Measurements from ENCODE around the gene SMTNL2. TPM values are rescaled to one million over a fixed set of nuclear protein-coding genes. Genes with fewer than 3 reads are reported as not detected.
"Not testable (repeated sequence)": the region's sequence is repeated elsewhere in the genome, so short reads cannot be mapped to it uniquely, and the experiment has no call there.

Gene SMTNL2
- total and polyA plus RNA-seq, 5 donors from 2014 or later: not detected

GRCh38 chr17:4598776-4599504 lies 14.6 kb downstream of the SMTNL2 start:
- H3K27ac ChIP-seq (ENCODE audit: insufficient read depth, low read length, poor library complexity, severe bottlenecking): no peak overlapping the region
- H3K4me1 ChIP-seq (ENCODE audit: control insufficient read depth, insufficient read depth, low read length, poor library complexity, severe bottlenecking): no peaks in the 10 kb centered on the region
- Mint-ChIP-seq H3K4me3 (no peak overlapping the region), H3K9me3 (no peaks in the 10 kb centered on the region), H3K4me1 (peaks cover 0 to 4% (median 0%) of the 10 kb centered on the region in 4 donors), H3K36me3 (no peaks in the 10 kb centered on the region), H3K27me3 (no peaks in the 10 kb centered on the region), H3K27ac (no peak overlapping the region)
- no peaks in the 10 kb centered on the region for H3K9me3 ChIP-seq (ENCODE audit: control insufficient read depth in 2 of 2, low read length in 2 of 2)
- DNase-seq (no peak), ATAC-seq (ENCODE audit: low read depth in 2 of 2) (no peak)
- no peak overlapping the region for H3K4me3 ChIP-seq (ENCODE audit: low read depth, low read length)
- H3K36me3 ChIP-seq (ENCODE audit: control insufficient read depth, insufficient read depth, low read length): no peaks in the 10 kb centered on the region
- no peaks in the 10 kb centered on the region for H3K27me3 ChIP-seq (ENCODE audit: control insufficient read depth, insufficient read depth, low read length)

- no peaks in the 10 kb centered on the region for H3K36me3 Mint-ChIP-seq
- no peaks in the 10 kb centered on the region for H3K9me3 ChIP-seq (ENCODE audit: control insufficient read depth in 2 of 2, low read length in 2 of 2)
- H3K9me3 Mint-ChIP-seq: no peaks in the 10 kb centered on the region
- no peaks in the 10 kb centered on the region for H3K4me1 ChIP-seq (ENCODE audit: control insufficient read depth, insufficient read depth, low read length, poor library complexity, severe bottlenecking)
- H3K4me1 Mint-ChIP-seq: peaks cover 0 to 4% (median 0%) of the 10 kb centered on the region in 4 donors
- ATAC-seq (ENCODE audit: low read depth in 2 of 2) (no peak), DNase-seq (no peak)
- H3K27ac Mint-ChIP-seq: no peak overlapping the region
- H3K27ac ChIP-seq (ENCODE audit: insufficient read depth, low read length, poor library complexity, severe bottlenecking): no peak overlapping the region
- H3K4me3 ChIP-seq (ENCODE audit: low read depth, low read length): no peak overlapping the region
- H3K27me3 Mint-ChIP-seq: no peaks in the 10 kb centered on the region
- no peaks in the 10 kb centered on the region for H3K36me3 ChIP-seq (ENCODE audit: control insufficient read depth, insufficient read depth, low read length)
- no peak overlapping the region for H3K4me3 Mint-ChIP-seq
- no peaks in the 10 kb centered on the region for H3K27me3 ChIP-seq (ENCODE audit: control insufficient read depth, insufficient read depth, low read length)
Measured at GRCh38 chr17:4599505-4600281, 15.4 kb downstream of the SMTNL2 start.

GRCh38 chr17:4600563-4600962 lies 16.2 kb downstream of the SMTNL2 start:
- Mint-ChIP-seq H3K27me3 (no peaks in the 10 kb centered on the region), H3K27ac (no peak overlapping the region), H3K36me3 (no peaks in the 10 kb centered on the region), H3K9me3 (no peaks in the 10 kb centered on the region), H3K4me1 (no peaks in the 10 kb centered on the region), H3K4me3 (no peak overlapping the region)
- no peak for DNase-seq
- no peak for ATAC-seq (ENCODE audit: low read depth in 2 of 2)
- Histone ChIP-seq H3K36me3 (ENCODE audit: control insufficient read depth, insufficient read depth, low read length) (no peaks in the 10 kb centered on the region), H3K27ac (ENCODE audit: insufficient read depth, low read length, poor library complexity, severe bottlenecking) (no peak overlapping the region), H3K4me1 (ENCODE audit: control insufficient read depth, insufficient read depth, low read length, poor library complexity, severe bottlenecking) (no peaks in the 10 kb centered on the region), H3K9me3 (ENCODE audit: control insufficient read depth in 2 of 2, low read length in 2 of 2) (no peaks in the 10 kb centered on the region), H3K4me3 (ENCODE audit: low read depth, low read length) (no peak overlapping the region), H3K27me3 (ENCODE audit: control insufficient read depth, insufficient read depth, low read length) (no peaks in the 10 kb centered on the region)

GRCh38 chr17:4601326-4601725 lies 17.0 kb downstream of the SMTNL2 start:
- Histone ChIP-seq H3K36me3 (ENCODE audit: control insufficient read depth, insufficient read depth, low read length) (no peaks in the 10 kb centered on the region), H3K4me3 (ENCODE audit: low read depth, low read length) (no peak overlapping the region), H3K9me3 (ENCODE audit: control insufficient read depth in 2 of 2, low read length in 2 of 2) (no peaks in the 10 kb centered on the region), H3K27ac (ENCODE audit: insufficient read depth, low read length, poor library complexity, severe bottlenecking) (no peak overlapping the region), H3K27me3 (ENCODE audit: control insufficient read depth, insufficient read depth, low read length) (no peaks in the 10 kb centered on the region), H3K4me1 (ENCODE audit: control insufficient read depth, insufficient read depth, low read length, poor library complexity, severe bottlenecking) (no peaks in the 10 kb centered on the region)
- DNase-seq (no peak), ATAC-seq (ENCODE audit: low read depth in 2 of 2) (no peak)
- H3K36me3 Mint-ChIP-seq: no peaks in the 10 kb centered on the region
- H3K4me3 Mint-ChIP-seq: no peak overlapping the region
- no peaks in the 10 kb centered on the region for H3K9me3 Mint-ChIP-seq
- H3K27ac Mint-ChIP-seq: no peak overlapping the region
- no peaks in the 10 kb centered on the region for H3K4me1 Mint-ChIP-seq
- H3K27me3 Mint-ChIP-seq: no peaks in the 10 kb centered on the region

GRCh38 chr17:4602041-4602440 lies 17.7 kb downstream of the SMTNL2 start:
- Histone ChIP-seq H3K27ac (ENCODE audit: insufficient read depth, low read length, poor library complexity, severe bottlenecking) (no peak overlapping the region), H3K4me1 (ENCODE audit: control insufficient read depth, insufficient read depth, low read length, poor library complexity, severe bottlenecking) (no peaks in the 10 kb centered on the region), H3K36me3 (ENCODE audit: control insufficient read depth, insufficient read depth, low read length) (no peaks in the 10 kb centered on the region), H3K4me3 (ENCODE audit: low read depth, low read length) (no peak overlapping the region), H3K27me3 (ENCODE audit: control insufficient read depth, insufficient read depth, low read length) (no peaks in the 10 kb centered on the region), H3K9me3 (ENCODE audit: control insufficient read depth in 2 of 2, low read length in 2 of 2) (no peaks in the 10 kb centered on the region)
- Mint-ChIP-seq H3K27ac (peak overlapping the region in 1 of 3 donors; percentile 20), H3K4me3 (no peak overlapping the region), H3K9me3 (no peaks in the 10 kb centered on the region), H3K4me1 (no peaks in the 10 kb centered on the region), H3K27me3 (peaks cover 2% of the 10 kb centered on the region), H3K36me3 (no peaks in the 10 kb centered on the region)
- ATAC-seq (ENCODE audit: low read depth in 2 of 2) (no peak), DNase-seq (no peak)

- DNase-seq (no peak), ATAC-seq (ENCODE audit: low read depth in 2 of 2) (no peak)
- Mint-ChIP-seq H3K27ac (no peak overlapping the region), H3K9me3 (no peaks in the 10 kb centered on the region), H3K36me3 (no peaks in the 10 kb centered on the region), H3K4me1 (no peaks in the 10 kb centered on the region), H3K27me3 (peaks cover 12% of the 10 kb centered on the region), H3K4me3 (no peak overlapping the region)
- no peak overlapping the region for H3K27ac ChIP-seq (ENCODE audit: insufficient read depth, low read length, poor library complexity, severe bottlenecking)
- H3K36me3 ChIP-seq (ENCODE audit: control insufficient read depth, insufficient read depth, low read length): no peaks in the 10 kb centered on the region
- no peaks in the 10 kb centered on the region for H3K9me3 ChIP-seq (ENCODE audit: control insufficient read depth in 2 of 2, low read length in 2 of 2)
- H3K4me1 ChIP-seq (ENCODE audit: control insufficient read depth, insufficient read depth, low read length, poor library complexity, severe bottlenecking): no peaks in the 10 kb centered on the region
- H3K4me3 ChIP-seq (ENCODE audit: low read depth, low read length): no peak overlapping the region
- peaks cover 6% of the 10 kb centered on the region for H3K27me3 ChIP-seq (ENCODE audit: control insufficient read depth, insufficient read depth, low read length)
Measured at GRCh38 chr17:4604111-4604644, 19.8 kb downstream of the SMTNL2 start.

GRCh38 chr17:4604736-4605135 lies 20.4 kb downstream of the SMTNL2 start:
- peaks cover 12% of the 10 kb centered on the region for H3K27me3 Mint-ChIP-seq
- not testable (repeated sequence) for H3K27ac ChIP-seq (ENCODE audit: insufficient read depth, low read length, poor library complexity, severe bottlenecking)

More at GRCh38 chr17:4604736-4605135, 20.4 kb downstream of the SMTNL2 start:
- H3K4me1 Mint-ChIP-seq; H3K36me3 Mint-ChIP-seq; H3K4me1 ChIP-seq (ENCODE audit: control insufficient read depth, insufficient read depth, low read length, poor library complexity, severe bottlenecking); H3K4me3 Mint-ChIP-seq; H3K36me3 ChIP-seq (ENCODE audit: control insufficient read depth, insufficient read depth, low read length); DNase-seq; H3K9me3 Mint-ChIP-seq; H3K27ac Mint-ChIP-seq; H3K4me3 ChIP-seq (ENCODE audit: low read depth, low read length); H3K9me3 ChIP-seq (ENCODE audit: control insufficient read depth in 2 of 2, low read length in 2 of 2); ATAC-seq (ENCODE audit: low read depth in 2 of 2); H3K27me3 ChIP-seq (ENCODE audit: control insufficient read depth, insufficient read depth, low read length): not testable (repeated sequence)

All from CD4-positive, CD25-positive, alpha-beta regulatory T cell (primary cell).